ENCODE results near the gene CDKN2AIP. TPM values are rescaled to one million over a fixed set of nuclear protein-coding genes. Genes with fewer than 3 reads are reported as not detected.
"Not testable (repeated sequence)": the region's sequence is repeated elsewhere in the genome, so short reads cannot be mapped to it uniquely, and the experiment has no call there.

Gene CDKN2AIP
- total RNA-seq, 2 experiments from 2014 or later = 23.0 to 23.7 TPM

GRCh38 chr4:183478926-183479325 lies 34.5 kb downstream of the CDKN2AIP start:
- no peak for DNase-seq
- intact Hi-C loops (cut with micrococcal nuclease) = loop anchor here (10.0 kb wide), 1 partner anchor 686 kb away; no protein-coding TSS in a partner anchor
- POLR2A ChIA-PET = no interaction called here
- Mint-ChIP-seq H3K27me3 (no peaks in the 10 kb centered on the region), H3K36me3 (no peaks in the 10 kb centered on the region), H3K27ac (no peak overlapping the region), H3K4me3 (no peak overlapping the region), H3K9me3 (no peaks in the 10 kb centered on the region), H3K4me1 (ENCODE audit: low read depth) (no peaks in the 10 kb centered on the region)
- CTCF ChIA-PET = interaction anchor here (0.5 to 1.6 kb wide), 3 partner anchors 9 to 972 kb away, joined by 4 read pairs; no protein-coding TSS in a partner anchor

GRCh38 chr4:183482515-183483095 lies 38.2 kb downstream of the CDKN2AIP start:
- DNase-seq; H3K36me3 Mint-ChIP-seq; POLR2A ChIA-PET; H3K4me3 Mint-ChIP-seq; H3K4me1 Mint-ChIP-seq (ENCODE audit: low read depth); intact Hi-C loops (cut with micrococcal nuclease); H3K27ac Mint-ChIP-seq; H3K9me3 Mint-ChIP-seq; CTCF ChIA-PET; H3K27me3 Mint-ChIP-seq: not testable (repeated sequence)

GRCh38 chr4:183483997-183484396 lies 39.6 kb downstream of the CDKN2AIP start:
- CTCF ChIA-PET = no interaction called here
- no peaks in the 10 kb centered on the region for H3K4me1 Mint-ChIP-seq (ENCODE audit: low read depth)
- H3K4me3 Mint-ChIP-seq = no peak overlapping the region
- POLR2A ChIA-PET = no interaction called here
- H3K27ac Mint-ChIP-seq = no peak overlapping the region
- DNase-seq = no peak
- no peaks in the 10 kb centered on the region for H3K27me3 Mint-ChIP-seq
- no peaks in the 10 kb centered on the region for H3K36me3 Mint-ChIP-seq
- intact Hi-C loops (cut with micrococcal nuclease) = no loop called here
- no peaks in the 10 kb centered on the region for H3K9me3 Mint-ChIP-seq

DNA sequence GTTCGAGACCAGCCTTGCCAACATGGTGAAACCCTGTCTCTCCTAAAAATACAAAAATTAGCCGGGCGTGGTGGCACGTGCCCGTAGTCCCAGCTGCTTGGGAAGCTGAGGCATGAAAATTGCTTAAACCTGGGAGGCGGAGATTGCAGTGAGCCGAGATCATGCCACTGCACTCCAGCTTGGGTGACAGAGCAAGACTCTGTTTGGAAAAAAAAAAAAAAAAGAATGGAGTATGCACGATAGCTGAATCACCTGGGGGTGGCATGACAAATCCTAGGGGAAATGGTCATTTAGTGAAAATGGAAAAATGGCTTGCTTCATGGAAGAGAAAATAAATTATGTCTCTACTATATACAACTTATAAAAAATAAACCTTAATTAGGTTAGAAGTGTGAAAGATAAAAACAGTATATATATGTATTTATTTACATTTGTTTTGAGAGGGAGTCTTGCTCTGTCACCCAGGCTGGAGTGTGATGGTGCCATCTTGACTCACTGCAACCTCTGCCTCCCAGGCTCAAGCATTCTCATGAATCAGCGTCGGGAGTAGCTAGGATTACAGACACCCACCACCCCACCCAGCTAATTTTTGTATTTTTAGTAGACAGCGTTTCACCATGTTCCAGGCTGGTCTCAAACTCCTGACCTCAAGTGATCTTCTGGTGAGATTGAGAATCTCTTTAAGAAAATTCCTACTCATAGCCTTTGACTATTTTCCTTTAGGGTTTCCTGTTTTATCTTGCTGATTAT lies 41.1 kb downstream of the CDKN2AIP start:
- ChIA-PET CTCF (interaction anchor here (0.7 kb wide), 1 partner anchor 78 kb away, joined by 3 read pairs; no protein-coding TSS in a partner anchor), POLR2A (interaction anchor here (0.6 kb wide), 1 partner anchor 40 kb away, joined by 3 read pairs; no protein-coding TSS in a partner anchor)
- no peak for DNase-seq
- no peak overlapping the region for H3K27ac Mint-ChIP-seq
- intact Hi-C loops (cut with micrococcal nuclease) = no loop called here
- no peaks in the 10 kb centered on the region for H3K36me3 Mint-ChIP-seq
- no peaks in the 10 kb centered on the region for H3K9me3 Mint-ChIP-seq
- no peaks in the 10 kb centered on the region for H3K4me1 Mint-ChIP-seq (ENCODE audit: low read depth)
- H3K4me3 Mint-ChIP-seq = no peak overlapping the region
- no peaks in the 10 kb centered on the region for H3K27me3 Mint-ChIP-seq

DNA sequence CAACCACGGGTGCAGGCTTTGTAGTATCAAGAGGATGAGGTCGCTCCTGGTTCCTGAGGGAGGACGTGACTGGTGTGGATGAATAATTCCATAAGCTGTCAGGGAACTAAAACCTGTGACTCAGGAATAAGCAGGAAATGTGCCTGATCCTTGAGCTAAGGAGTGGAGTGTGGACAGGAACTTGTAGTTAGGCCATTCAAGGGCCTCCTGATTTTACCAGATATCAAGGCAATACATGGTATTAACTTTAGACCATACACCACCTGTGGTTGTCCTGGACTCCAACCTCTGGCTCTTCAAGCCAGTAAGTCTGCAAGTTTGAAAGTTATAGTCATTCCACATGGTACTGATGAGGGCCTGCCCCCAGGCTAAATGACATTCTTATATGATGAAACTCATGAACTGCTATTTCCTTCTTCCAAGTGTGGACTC lies 48.4 kb downstream of the CDKN2AIP start:
- no peaks in the 10 kb centered on the region for H3K4me1 Mint-ChIP-seq (ENCODE audit: low read depth)
- H3K4me3 Mint-ChIP-seq = no peak overlapping the region
- DNase-seq = no peak
- no peaks in the 10 kb centered on the region for H3K27me3 Mint-ChIP-seq
- peaks cover 12% of the 10 kb centered on the region for H3K36me3 Mint-ChIP-seq
- H3K9me3 Mint-ChIP-seq = no peaks in the 10 kb centered on the region
- ChIA-PET CTCF (no interaction called here), POLR2A (no interaction called here)
- no peak overlapping the region for H3K27ac Mint-ChIP-seq
- intact Hi-C loops (cut with micrococcal nuclease) = no loop called here

DNA sequence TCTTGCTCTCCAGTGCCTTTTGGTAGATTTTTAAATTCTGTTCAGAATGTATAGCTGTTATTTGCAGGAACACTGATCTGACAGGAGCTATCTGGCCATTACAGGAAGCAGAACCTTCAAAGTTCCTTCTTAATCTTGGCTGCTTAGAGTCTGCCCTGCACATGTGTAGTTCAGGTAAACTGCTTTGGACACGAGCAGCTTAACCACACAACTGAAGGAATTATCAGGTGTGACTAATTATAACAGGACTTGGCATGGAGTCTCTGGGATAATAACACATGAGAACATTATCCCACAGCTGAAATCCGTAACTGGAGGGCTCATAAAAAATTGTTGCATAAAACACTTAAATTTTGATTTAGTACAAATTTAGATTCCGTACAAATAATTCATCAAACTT lies 48.8 kb downstream of the CDKN2AIP start:
- H3K27ac Mint-ChIP-seq = no peak overlapping the region

DNA sequence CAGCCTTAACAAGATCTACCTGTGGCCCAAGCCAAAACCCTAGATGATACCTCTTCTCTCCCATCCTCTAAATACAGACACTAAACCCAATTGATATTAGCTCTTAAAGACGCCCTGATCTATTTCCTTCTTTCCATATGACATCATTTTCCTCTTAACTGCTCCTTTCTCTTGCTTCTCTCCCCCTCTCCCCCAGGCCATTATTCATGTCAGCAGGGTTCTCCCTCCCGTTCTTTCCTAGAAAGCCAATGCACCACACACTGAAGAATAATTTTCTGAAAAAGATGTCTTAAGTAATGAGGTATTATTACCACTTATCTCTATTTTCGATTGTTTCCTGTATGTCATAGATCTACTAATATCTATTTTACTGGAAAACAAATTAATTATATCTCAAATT lies 50.7 kb downstream of the CDKN2AIP start:
- intact Hi-C loops (cut with micrococcal nuclease) = no loop called here
- no peak for DNase-seq
- no peak overlapping the region for H3K4me3 Mint-ChIP-seq
- CTCF ChIA-PET = no interaction called here
- no peaks in the 10 kb centered on the region for H3K27me3 Mint-ChIP-seq
- H3K27ac Mint-ChIP-seq = no peak overlapping the region
- H3K36me3 Mint-ChIP-seq = peaks cover 12% of the 10 kb centered on the region
- no peaks in the 10 kb centered on the region for H3K9me3 Mint-ChIP-seq
- H3K4me1 Mint-ChIP-seq (ENCODE audit: low read depth) = peaks cover 2% of the 10 kb centered on the region
- POLR2A ChIA-PET = interaction anchor here (1.4 kb wide), 1 partner anchor 9 kb away, joined by 3 read pairs; no protein-coding TSS in a partner anchor

More for the DNA sequence above, 48.8 kb downstream of the CDKN2AIP start:
- ChIA-PET POLR2A (no interaction called here), CTCF (no interaction called here)
- Mint-ChIP-seq H3K4me1 (ENCODE audit: low read depth) (no peaks in the 10 kb centered on the region), H3K9me3 (no peaks in the 10 kb centered on the region), H3K36me3 (peaks cover 12% of the 10 kb centered on the region), H3K4me3 (no peak overlapping the region), H3K27me3 (no peaks in the 10 kb centered on the region)
- intact Hi-C loops (cut with micrococcal nuclease) = no loop called here
- no peak for DNase-seq

Other genes with a start within 250 kb of the CDKN2AIP start
- gene CLDN22, start 124.4 kb upstream of the CDKN2AIP start, total RNA-seq = not detected
- gene CLDN24, start 122.2 kb upstream of the CDKN2AIP start, total RNA-seq = not detected
- 10 to 100 TPM; 11.9 to 15.3 TPM for gene ING2, start 60.4 kb downstream of the CDKN2AIP start, total RNA-seq
- 10 to 100 TPM; 19.4 to 19.8 TPM for gene RWDD4, start 214.5 kb downstream of the CDKN2AIP start, total RNA-seq
- 10 to 100 TPM; 29.7 to 30.2 TPM for gene TRAPPC11, start 214.7 kb downstream of the CDKN2AIP start, total RNA-seq

Measured in activated CD4-positive, alpha-beta memory T cell treated with anti-CD3 and anti-CD28 coated beads for 36 hours (primary cell).